Gastroesophageal sphincter (tissue), 4 donors: ENCODE results near the gene SLC34A2. TPM values are rescaled to one million over a fixed set of nuclear protein-coding genes. Genes with fewer than 3 reads are reported as not detected.

Experiments
- ATAC-seq: fragments of 150-250 bp; one replicate; pipeline ENCODE4 v1.9.1; 2016; ENCODE audit warnings: mild to moderate bottlenecking, moderate library complexity
- H3K27ac ChIP-seq, 4 donors: fragments of 200-600 bp; sonication (generic) in 3 of 4; 1 replicate in 3 of 4; 2 replicates in 1 of 4; pipeline ENCODE4 v1.5.1; 2016 to 2019
- H3K27me3 ChIP-seq: fragments of 200-600 bp; sonication (generic); one replicate; pipeline ENCODE4 v1.5.1; 2019
- H3K36me3 ChIP-seq, 2 donors: fragments of 200-600 bp; sonication (generic); one replicate each; pipeline ENCODE4 v1.5.1; 2019; ENCODE audit warnings: control low read depth in 1 of 2
- H3K4me1 ChIP-seq, 3 donors: fragments of 200-600 bp; sonication (generic); 1 replicate in 2 of 3; 2 replicates in 1 of 3; pipeline ENCODE4 v1.5.1; 2016 to 2019; ENCODE audit warnings: control low read depth in 2 of 3
- H3K4me3 ChIP-seq, 2 donors: fragments of 200-600 bp; sonication (generic); one replicate each; pipeline ENCODE4 v1.5.1; 2019; ENCODE audit warnings: mild to moderate bottlenecking in 1 of 2, moderate library complexity in 1 of 2
- H3K9me3 ChIP-seq, 3 donors: fragments of 200-600 bp; sonication (generic); one replicate each; pipeline ENCODE4 v1.5.1; 2017 to 2019; ENCODE audit warnings: control low read depth in 2 of 3
- EP300 ChIP-seq: sonication (generic); formaldehyde crosslinking; IDR thresholded peaks from one replicate; pipeline ENCODE4 v1.6.1; 2017; ENCODE audit warnings: antibody characterized with exemption, mild to moderate bottlenecking
- POLR2A ChIP-seq, 2 donors: fragments of 450-650 bp; IDR thresholded peaks; one replicate each; pipeline ENCODE4 v1.6.1; 2017; ENCODE audit warnings: antibody characterized with exemption in 2 of 2, mild to moderate bottlenecking in 2 of 2, moderate library complexity in 1 of 2
- POLR2AphosphoS5 ChIP-seq: sonication (generic); formaldehyde crosslinking; IDR thresholded peaks from one replicate; pipeline ENCODE4 v1.6.1; 2017; ENCODE audit warnings: antibody characterized with exemption
- WGBS, 2 donors: methylation state at CpG; one replicate each; pipeline ENCODE4 v1.1.5; 2018; ENCODE audit warnings: low coverage in 1 of 2; 5-methylcytosine and 5-hydroxymethylcytosine counted together
- total RNA-seq, 4 donors: library from RNA; depleted of rRNA; stranded (reverse); fragments of >200 nt; gene quantifications; one replicate each; pipeline ENCODE4 v1.1.0, GENCODE V29; 2016
- TF ChIP-seq, protein P1 (sequence below), 4 experiments: fragments of 200-600 bp in 2 of 4; fragments of 450-650 bp in 2 of 4; sonication (generic) in 1 of 4; IDR thresholded peaks; one replicate each; pipeline ENCODE4 v1.5.1; 2017 to 2019; ENCODE audit warnings: antibody characterized with exemption in 4 of 4, mild to moderate bottlenecking in 2 of 4, moderate library complexity in 2 of 4

Gene SLC34A2
- total RNA-seq, 4 donors from 2014 or later = 7.8 TPM; not detected in 3

DNA sequence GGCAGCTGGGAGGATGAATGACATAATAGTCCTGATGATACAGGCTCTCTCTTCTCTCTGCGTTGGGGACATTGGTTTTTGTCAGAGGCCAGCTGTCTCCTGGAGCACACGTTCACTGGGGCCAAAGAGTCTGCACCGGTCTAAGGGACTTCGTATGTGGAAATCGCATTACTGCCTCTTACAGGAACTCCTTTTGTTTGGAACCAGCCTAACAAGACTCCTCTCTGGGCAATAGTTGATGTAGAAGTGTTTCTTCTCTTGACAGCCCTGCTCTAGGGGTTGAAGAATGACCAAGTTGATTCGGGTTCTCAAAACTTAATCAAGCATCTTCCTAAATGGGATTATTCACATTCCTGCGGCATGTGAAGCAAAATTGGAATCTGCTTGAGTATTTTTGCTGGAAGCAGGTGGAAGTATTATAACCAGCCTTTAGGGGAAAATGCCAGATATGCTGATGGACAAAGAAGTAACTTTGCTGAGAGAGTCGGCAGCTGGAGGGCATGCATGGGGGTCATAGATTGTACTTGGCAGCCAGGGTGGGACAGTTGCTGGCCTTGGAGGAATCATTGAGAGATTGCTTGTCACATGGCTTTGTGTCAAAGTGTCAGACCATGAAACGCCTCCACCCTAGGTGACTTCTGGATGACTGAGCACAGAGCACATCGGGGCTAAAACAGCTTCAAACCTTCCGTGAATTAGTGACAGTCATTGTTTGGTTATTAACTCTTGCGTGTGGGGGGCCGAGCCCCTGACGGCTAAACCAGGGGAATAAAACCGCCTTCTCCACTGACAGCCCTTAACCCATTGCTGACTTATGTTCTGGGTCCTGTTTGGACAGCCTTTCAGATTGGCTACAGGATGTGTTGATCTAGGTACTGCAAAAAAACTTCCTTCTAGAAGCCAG is 34.4 kb upstream of the SLC34A2 start:
- Histone ChIP-seq H3K4me3 (no peak overlapping the region), H3K9me3 (peaks cover 0 to 10% (median 0%) of the 10 kb centered on the region in 3 donors), H3K4me1 (no peaks in the 10 kb centered on the region), H3K27me3 (peaks cover 18% of the 10 kb centered on the region), H3K27ac (no peak overlapping the region), H3K36me3 (no peaks in the 10 kb centered on the region)
- TF ChIP-seq POLR2A (IDR thresholded peaks at IDR 0.05) (no peak), POLR2AphosphoS5 (no peak), EP300 (no peak)
- TF ChIP-seq, protein P1, sequence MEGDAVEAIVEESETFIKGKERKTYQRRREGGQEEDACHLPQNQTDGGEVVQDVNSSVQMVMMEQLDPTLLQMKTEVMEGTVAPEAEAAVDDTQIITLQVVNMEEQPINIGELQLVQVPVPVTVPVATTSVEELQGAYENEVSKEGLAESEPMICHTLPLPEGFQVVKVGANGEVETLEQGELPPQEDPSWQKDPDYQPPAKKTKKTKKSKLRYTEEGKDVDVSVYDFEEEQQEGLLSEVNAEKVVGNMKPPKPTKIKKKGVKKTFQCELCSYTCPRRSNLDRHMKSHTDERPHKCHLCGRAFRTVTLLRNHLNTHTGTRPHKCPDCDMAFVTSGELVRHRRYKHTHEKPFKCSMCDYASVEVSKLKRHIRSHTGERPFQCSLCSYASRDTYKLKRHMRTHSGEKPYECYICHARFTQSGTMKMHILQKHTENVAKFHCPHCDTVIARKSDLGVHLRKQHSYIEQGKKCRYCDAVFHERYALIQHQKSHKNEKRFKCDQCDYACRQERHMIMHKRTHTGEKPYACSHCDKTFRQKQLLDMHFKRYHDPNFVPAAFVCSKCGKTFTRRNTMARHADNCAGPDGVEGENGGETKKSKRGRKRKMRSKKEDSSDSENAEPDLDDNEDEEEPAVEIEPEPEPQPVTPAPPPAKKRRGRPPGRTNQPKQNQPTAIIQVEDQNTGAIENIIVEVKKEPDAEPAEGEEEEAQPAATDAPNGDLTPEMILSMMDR (IDR thresholded peaks at IDR 0.05) = no peak
- 12 to 31% methylated on average over 7 to 15 of the region's 15 CpGs for WGBS, 2 donors
- no peak for ATAC-seq

DNA sequence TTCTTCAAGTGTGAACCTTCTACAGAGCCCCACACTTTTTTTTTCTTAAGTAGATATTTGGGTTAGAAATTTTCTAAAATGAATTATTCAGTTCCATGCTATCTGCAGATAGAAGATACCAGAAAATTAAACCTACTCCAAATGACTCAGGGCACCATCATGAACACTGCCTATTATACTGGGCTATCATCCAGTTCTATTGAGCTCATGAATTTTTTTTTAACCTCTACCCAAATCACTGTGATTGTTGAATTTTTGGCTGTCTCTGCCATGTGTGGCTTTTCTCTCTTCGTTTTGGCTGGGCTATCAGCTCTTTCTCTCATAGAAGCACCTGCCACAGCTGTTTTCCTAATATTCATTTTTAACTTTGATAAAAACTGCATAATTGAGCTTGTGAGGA is 31.0 kb upstream of the SLC34A2 start:
- H3K27ac ChIP-seq = no peak overlapping the region
- H3K4me3 ChIP-seq = no peak overlapping the region
- no peaks in the 10 kb centered on the region for H3K36me3 ChIP-seq
- peaks cover 18% of the 10 kb centered on the region for H3K27me3 ChIP-seq
- WGBS, 2 donors = 33 to 35% methylated on average over 1 of the region's 1 CpG
- no peak for ATAC-seq
- TF ChIP-seq POLR2AphosphoS5 = no peak
- TF ChIP-seq POLR2A (IDR thresholded peaks at IDR 0.05) = no peak
- TF ChIP-seq, protein P1 (IDR thresholded peaks at IDR 0.05) = no peak
- no peak for TF ChIP-seq EP300
- no peaks in the 10 kb centered on the region for H3K4me1 ChIP-seq
- no peaks in the 10 kb centered on the region for H3K9me3 ChIP-seq

DNA sequence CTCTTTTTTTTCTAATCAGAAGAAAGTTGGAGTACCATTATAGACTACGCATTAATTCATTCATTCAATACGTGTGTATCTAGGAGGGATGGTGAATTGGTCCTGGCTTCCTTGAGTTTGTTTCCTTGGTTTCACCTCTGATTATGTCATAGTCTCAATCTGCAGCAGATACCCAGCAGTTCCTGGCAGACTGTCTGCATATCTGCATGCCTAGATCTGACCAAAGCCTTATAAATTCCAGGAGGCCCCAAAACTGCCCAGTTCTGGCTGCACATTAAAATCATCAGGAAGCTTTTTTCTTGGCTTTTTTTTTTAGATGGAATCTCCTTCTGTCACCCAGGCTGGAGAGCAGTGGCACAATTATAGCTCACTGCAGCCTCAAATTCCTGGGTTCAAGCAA is 27.2 kb upstream of the SLC34A2 start:
- no peaks in the 10 kb centered on the region for H3K4me1 ChIP-seq
- H3K27me3 ChIP-seq = peaks cover 4% of the 10 kb centered on the region
- H3K27ac ChIP-seq = no peak overlapping the region
- TF ChIP-seq, protein P1 (IDR thresholded peaks at IDR 0.05) = no peak
- TF ChIP-seq POLR2AphosphoS5 (no peak), EP300 (no peak)
- ATAC-seq = no peak
- H3K36me3 ChIP-seq = no peaks in the 10 kb centered on the region
- H3K4me3 ChIP-seq = no peak overlapping the region
- 83 to 100% methylated on average over 2 of the region's 2 CpGs for WGBS, 2 donors
- H3K9me3 ChIP-seq = no peaks in the 10 kb centered on the region

DNA sequence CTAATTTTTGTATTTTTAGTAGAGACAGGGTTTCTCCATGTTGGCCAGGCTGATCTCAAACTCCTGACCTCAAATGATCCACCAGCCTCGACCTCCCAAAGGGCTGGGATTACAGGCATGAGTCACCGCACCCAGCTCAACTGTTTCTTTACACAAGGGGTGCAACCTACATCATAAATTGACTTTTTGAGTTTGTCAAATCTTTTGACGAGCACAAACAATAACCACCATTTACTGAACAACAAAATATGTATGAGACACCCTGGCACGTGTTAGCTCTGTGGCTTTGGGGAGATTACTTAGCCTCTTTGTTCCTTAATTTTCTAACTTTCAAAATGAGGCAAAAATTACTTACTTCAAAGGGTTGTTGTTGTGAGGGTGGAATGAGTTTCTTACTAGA is 23.5 kb upstream of the SLC34A2 start:
- 75 to 93% methylated on average over 3 to 4 of the region's 4 CpGs for WGBS, 2 donors
- TF ChIP-seq, protein P1 (IDR thresholded peaks at IDR 0.05) = no peak
- TF ChIP-seq POLR2A (IDR thresholded peaks at IDR 0.05) (no peak), EP300 (no peak), POLR2AphosphoS5 (no peak)
- no peaks in the 10 kb centered on the region for H3K9me3 ChIP-seq

DNA sequence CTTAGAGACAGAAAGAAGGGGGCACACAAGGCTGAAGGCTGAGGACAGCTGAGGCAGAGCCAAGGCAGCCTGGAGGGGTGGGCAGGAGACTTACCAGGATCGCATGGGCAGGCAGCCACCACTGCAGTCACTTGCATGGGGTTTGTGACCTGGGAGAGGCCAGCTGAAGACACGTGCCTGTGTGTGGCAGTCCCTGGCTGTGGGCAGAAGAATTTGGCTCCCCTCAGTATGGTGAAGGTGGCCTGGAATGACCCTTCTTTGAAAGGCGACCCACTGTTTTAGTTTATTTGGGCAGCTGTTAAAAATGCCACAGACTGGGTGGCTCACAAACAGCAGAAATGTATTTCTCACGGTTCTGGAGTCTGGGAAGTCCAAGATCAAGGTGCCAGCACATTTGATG is 22.1 kb upstream of the SLC34A2 start:
- Histone ChIP-seq H3K9me3 (no peaks in the 10 kb centered on the region), H3K27me3 (peaks cover 4% of the 10 kb centered on the region), H3K4me3 (no peak overlapping the region), H3K27ac (no peak overlapping the region), H3K36me3 (no peaks in the 10 kb centered on the region), H3K4me1 (no peaks in the 10 kb centered on the region)
- ATAC-seq = no peak
- TF ChIP-seq, protein P1 (IDR thresholded peaks at IDR 0.05) = no peak
- TF ChIP-seq POLR2A (IDR thresholded peaks at IDR 0.05) (no peak), EP300 (no peak), POLR2AphosphoS5 (no peak)
- WGBS, 2 donors = 75 to 86% methylated on average over 1 to 2 of the region's 4 CpGs

More for the DNA sequence above, 23.5 kb upstream of the SLC34A2 start:
- Histone ChIP-seq H3K27me3 (peaks cover 4% of the 10 kb centered on the region), H3K27ac (no peak overlapping the region), H3K4me1 (no peaks in the 10 kb centered on the region), H3K36me3 (no peaks in the 10 kb centered on the region), H3K4me3 (no peak overlapping the region)
- no peak for ATAC-seq
